ENCODE data around the gene CD248. TPM values are rescaled to one million over a fixed set of nuclear protein-coding genes. Genes with fewer than 3 reads are reported as not detected.

Gene CD248
- total RNA-seq, 4 donors from 2014 or later, result 4.6 to 24.8 (median 6.6) TPM

GRCh38 chr11:66317322-66317722 lies 478 bp upstream of the CD248 start:
- no peaks in the 10 kb centered on the region for H3K36me3 ChIP-seq
- H3K4me3 ChIP-seq (replicated peaks in 1 of 3), result peak overlapping the region in 1 of 3 donors; percentile 26
- peak overlapping the region; percentile 50 to 59 (median 53) for H3K27ac ChIP-seq
- intact Hi-C loops (cut with DNase I), result no loop called here
- peak; percentile 33 to 45 for DNase-seq
- 8 to 12% methylated on average over 10 to 12 of the region's 14 CpGs for WGBS, 2 donors
- TF ChIP-seq POLR2A (IDR thresholded peaks at IDR 0.05), result no peak
- TF ChIP-seq CTCF (IDR thresholded peaks at IDR 0.05), result no peak
- H3K4me1 ChIP-seq, result peaks cover 6 to 32% of the 10 kb centered on the region in 2 donors
- no peaks in the 10 kb centered on the region for H3K9me3 ChIP-seq
- peaks cover 3% of the 10 kb centered on the region for H3K27me3 ChIP-seq

DNA sequence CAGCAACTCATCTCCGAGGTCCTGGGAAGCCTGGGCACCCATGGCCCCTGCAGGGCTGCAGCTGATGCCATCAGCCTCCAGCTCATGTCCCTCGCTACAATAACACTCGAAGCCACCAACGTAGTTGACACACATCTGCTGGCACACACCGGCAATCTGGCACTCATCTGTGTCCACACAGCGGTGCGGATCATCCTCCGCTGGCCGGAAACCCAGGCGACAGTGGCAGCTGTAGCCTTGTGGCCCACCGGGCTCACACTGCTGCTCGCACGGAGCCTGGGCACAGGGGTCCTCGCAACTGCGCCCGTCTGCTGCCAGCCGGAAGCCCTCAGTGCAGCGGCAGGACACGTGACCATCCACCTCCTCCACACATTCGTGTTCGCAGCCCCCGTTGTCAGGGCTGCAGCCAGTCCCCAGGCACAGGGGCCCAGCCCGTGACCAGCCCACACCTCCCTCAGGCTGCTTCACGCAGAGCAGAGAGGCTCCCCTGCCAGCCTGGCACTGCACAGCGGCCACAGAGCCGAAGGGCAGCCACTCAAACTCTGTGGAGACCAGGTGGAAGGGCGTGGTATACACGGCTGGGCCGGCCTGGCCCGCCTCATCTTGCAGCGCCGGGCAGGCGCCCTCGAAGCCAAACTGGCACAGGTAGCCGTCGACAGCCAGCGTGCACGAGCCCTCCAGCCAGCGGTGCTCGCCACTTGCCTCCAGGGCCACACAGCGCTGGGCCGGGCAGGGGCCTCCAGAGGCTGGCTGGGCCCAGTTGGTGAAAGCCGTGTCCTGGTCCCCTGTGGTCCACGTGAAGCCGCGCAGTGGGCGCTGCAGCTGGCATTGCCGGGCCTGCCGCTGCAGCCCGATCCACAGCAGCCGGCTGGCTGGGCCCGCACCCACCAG lies 678 bp downstream of the CD248 start:
- peak overlapping the region in 1 of 3 donors; percentile 53 for H3K27ac ChIP-seq
- WGBS, 2 donors, result 69 to 71% methylated on average over 30 of the region's 52 CpGs
- H3K36me3 ChIP-seq, result no peaks in the 10 kb centered on the region
- TF ChIP-seq POLR2A (IDR thresholded peaks at IDR 0.05), result no peak
- no peak for TF ChIP-seq CTCF (IDR thresholded peaks at IDR 0.05)
- H3K4me1 ChIP-seq, result peaks cover 6 to 32% of the 10 kb centered on the region in 2 donors
- H3K27me3 ChIP-seq, result peaks cover 3% of the 10 kb centered on the region
- intact Hi-C loops (cut with DNase I), result no loop called here
- no peak for DNase-seq
- H3K4me3 ChIP-seq (replicated peaks in 1 of 3), result peak overlapping the region in 1 of 3 donors; percentile 26
- no peaks in the 10 kb centered on the region for H3K9me3 ChIP-seq

- peaks cover 6 to 32% of the 10 kb centered on the region in 2 donors for H3K4me1 ChIP-seq
- DNase-seq, result no peak
- WGBS, 2 donors, result 78 to 86% methylated on average over 14 of the region's 14 CpGs
- peaks cover 3% of the 10 kb centered on the region for H3K27me3 ChIP-seq
- H3K4me3 ChIP-seq (replicated peaks in 1 of 3), result peak overlapping the region in 1 of 3 donors; percentile 26
- no peaks in the 10 kb centered on the region for H3K9me3 ChIP-seq
- H3K27ac ChIP-seq, result peak overlapping the region in 1 of 3 donors; percentile 53
- intact Hi-C loops (cut with DNase I), result no loop called here
- no peaks in the 10 kb centered on the region for H3K36me3 ChIP-seq
- TF ChIP-seq CTCF (IDR thresholded peaks at IDR 0.05) (no peak), POLR2A (IDR thresholded peaks at IDR 0.05) (no peak)
Measured at GRCh38 chr11:66315498-66315885, 1.4 kb downstream of the CD248 start.

DNA sequence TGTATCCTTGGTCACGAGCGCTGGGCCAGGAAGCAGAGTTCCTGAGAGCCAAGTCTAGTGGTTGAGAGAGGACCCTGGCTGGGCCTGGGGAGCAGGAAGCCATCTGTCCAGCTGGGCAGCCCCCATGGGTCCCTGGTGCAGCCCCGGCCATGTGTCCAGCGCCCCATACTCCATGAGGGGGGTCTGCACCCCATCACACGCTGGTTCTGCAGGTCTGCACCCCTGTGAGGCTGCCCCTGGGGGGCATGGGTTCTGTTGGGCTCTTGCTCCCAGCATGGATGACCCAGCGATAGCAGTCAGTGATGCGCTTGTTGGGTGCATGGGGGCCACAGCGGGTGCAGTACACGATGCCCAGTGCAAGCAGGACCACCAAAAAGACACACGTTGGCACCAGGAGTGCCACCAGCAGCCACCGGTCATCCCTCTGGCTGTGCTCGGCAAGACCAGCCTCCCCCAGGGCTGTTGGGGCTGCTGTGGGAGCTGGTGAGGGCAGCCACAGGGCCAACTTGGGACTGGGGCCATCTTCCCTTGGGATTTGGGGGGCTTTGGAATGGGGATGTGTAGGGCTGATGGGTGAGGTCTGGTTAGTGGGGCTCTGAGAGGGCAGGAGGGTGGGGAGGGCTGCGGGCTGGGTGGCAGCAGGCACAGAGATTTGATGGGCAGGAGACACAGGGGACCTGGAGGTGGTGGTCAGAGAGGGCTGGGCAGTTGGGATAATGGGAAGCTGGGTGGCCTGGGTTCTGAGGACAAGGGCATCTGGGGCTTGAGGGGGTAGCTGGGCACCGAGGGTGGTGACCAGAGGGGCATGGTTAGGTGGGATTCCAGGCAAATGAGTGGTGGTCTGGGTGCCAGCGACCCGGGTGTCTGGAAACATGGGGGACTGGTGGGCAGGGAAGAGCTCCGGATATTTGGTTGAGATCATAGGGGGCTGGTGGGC lies 2.0 kb downstream of the CD248 start:
- no peak overlapping the region for H3K4me3 ChIP-seq (replicated peaks in 1 of 3)
- TF ChIP-seq POLR2A (IDR thresholded peaks at IDR 0.05) (no peak), CTCF (IDR thresholded peaks at IDR 0.05) (no peak)
- peaks cover 6 to 32% of the 10 kb centered on the region in 2 donors for H3K4me1 ChIP-seq
- H3K27ac ChIP-seq, result peak overlapping the region in 2 of 3 donors; percentile 8 to 73
- H3K36me3 ChIP-seq, result no peaks in the 10 kb centered on the region
- 83 to 88% methylated on average over 11 to 13 of the region's 17 CpGs for WGBS, 2 donors
- peaks cover 3% of the 10 kb centered on the region for H3K27me3 ChIP-seq
- intact Hi-C loops (cut with DNase I), result no loop called here
- DNase-seq, result no peak
- H3K9me3 ChIP-seq, result no peaks in the 10 kb centered on the region
